SK-N-SH (cell line): ENCODE results near the gene PLSCR3. TPM values are rescaled to one million over a fixed set of nuclear protein-coding genes. Genes with fewer than 3 reads are reported as not detected.

Experiments used
- CTCF ChIA-PET: fragments of 300-600, 350-600 bp; formaldehyde crosslinking; extraction: SDS; loops from one replicate; lab custom pipeline; 2021; lab: Yijun Ruan, JAX
- POLR2A ChIA-PET: fragments of 350-600 bp; sonication (Branson Sonifier 250); formaldehyde crosslinking; extraction: SDS; loops from one replicate; lab custom pipeline; 2020; ENCODE audit warnings: antibody characterized with exemption, inconsistent platforms; lab: Yijun Ruan, JAX
- DNase-seq: peaks from one replicate; pipeline ENCODE4 v3.0.0; 2012
- H2AFZ ChIP-seq: fragments of 200-600 bp; sonication (generic); 2 replicates; pipeline ENCODE4 v1.8.1; 2016; ENCODE audit warnings: antibody characterized with exemption, mild to moderate bottlenecking, low read depth
- H3F3A ChIP-seq: fragments of 200-600 bp; sonication (generic); replicated peaks from 2 replicates; pipeline ENCODE3; 2016; ENCODE audit warnings: antibody characterized with exemption, mild to moderate bottlenecking; ENCODE audit not compliant: insufficient read depth
- H3K27ac ChIP-seq, 2 experiments: fragments of 200-500 bp in 1 of 2; fragments of 200-600 bp in 1 of 2; sonication (Bioruptor generic) in 1 of 2; sonication (generic), shearing (Covaris generic) in 1 of 2; 2 replicates each; pipeline versions ENCODE4 v1.5.1 to v1.6.1; 2014 to 2016; ENCODE audit warnings: low read depth in 2 of 2, inconsistent platforms in 1 of 2, low read length in 1 of 2, mild to moderate bottlenecking in 1 of 2, mixed read lengths in 1 of 2
- H3K27me3 ChIP-seq: fragments of 200-600 bp; sonication (generic), shearing (Covaris generic); 2 replicates; pipeline ENCODE4 v1.6.1; 2016; ENCODE audit warnings: mixed run types; ENCODE audit not compliant: insufficient read depth
- H3K36me3 ChIP-seq, 2 experiments: fragments of 200-500 bp in 1 of 2; fragments of 200-600 bp in 1 of 2; sonication (Bioruptor generic) in 1 of 2; sonication (generic) in 1 of 2; replicated peaks in 1 of 2; 2 replicates each; pipeline versions ENCODE3 to v1.5.1; 2014 to 2016; ENCODE audit warnings: low read length in 1 of 2, mild to moderate bottlenecking in 1 of 2; ENCODE audit not compliant: insufficient read depth in 2 of 2, control insufficient read depth in 1 of 2
- H3K4me1 ChIP-seq, 2 experiments: fragments of 200-500 bp in 1 of 2; fragments of 200-600 bp in 1 of 2; sonication (Bioruptor generic) in 1 of 2; sonication (generic), shearing (Covaris generic) in 1 of 2; 2 replicates each; pipeline versions ENCODE4 v1.5.1 to v1.6.1; 2014 to 2016; ENCODE audit warnings: low read depth in 1 of 2, low read length in 1 of 2, mixed run types in 1 of 2; ENCODE audit not compliant: insufficient read depth in 2 of 2, control insufficient read depth in 1 of 2
- H3K4me2 ChIP-seq: fragments of 200-600 bp; sonication (generic), shearing (Covaris generic); 2 replicates; pipeline ENCODE4 v1.6.1; 2017; ENCODE audit warnings: mixed run types
- H3K4me3 ChIP-seq, 2 experiments: fragments of 200-500 bp in 1 of 2; fragments of 200-600 bp in 1 of 2; sonication (Bioruptor generic) in 1 of 2; sonication (generic), shearing (Covaris generic) in 1 of 2; 2 replicates each; pipeline versions ENCODE4 v1.5.1 to v1.8.1; 2014 to 2016; ENCODE audit warnings: low read depth in 2 of 2, inconsistent platforms in 1 of 2, low read length in 1 of 2, mild to moderate bottlenecking in 1 of 2, mixed read lengths in 1 of 2, moderate library complexity in 1 of 2
- H3K79me2 ChIP-seq: fragments of 200-600 bp; sonication (generic); 2 replicates; pipeline ENCODE4 v1.8.1; 2017; ENCODE audit warnings: mild to moderate bottlenecking; ENCODE audit not compliant: insufficient read depth
- H3K9ac ChIP-seq: fragments of 200-600 bp; sonication (generic); 2 replicates; pipeline ENCODE4 v1.6.1; 2017; ENCODE audit warnings: mixed run types
- H3K9me2 ChIP-seq: fragments of 200-600 bp; sonication (generic); 2 replicates; pipeline ENCODE4 v1.6.1; 2017; ENCODE audit warnings: mixed run types
- H3K9me3 ChIP-seq: fragments of 200-600 bp; sonication (generic); 2 replicates; pipeline ENCODE4 v1.6.1; 2017; ENCODE audit warnings: mixed run types, mild to moderate bottlenecking, moderate library complexity
- H4K20me1 ChIP-seq: fragments of 200-600 bp; sonication (generic); 2 replicates; pipeline ENCODE4 v1.6.1; 2017; ENCODE audit warnings: mild to moderate bottlenecking, mixed run types; ENCODE audit not compliant: insufficient read depth
- CHD2 ChIP-seq: fragments of 150-350 bp; IDR thresholded peaks from 2 replicates; pipeline ENCODE4 v1.6.1; 2018; ENCODE audit warnings: low read length; ENCODE audit not compliant: partially characterized antibody
- EP300 ChIP-seq, 2 experiments: IDR thresholded peaks; 2 replicates each; pipeline versions ENCODE4 v1.4.0 to v1.6.1; 2012; ENCODE audit warnings: borderline replicate concordance in 1 of 2, low read depth in 1 of 2, low read length in 1 of 2
- FOSL2 ChIP-seq: IDR thresholded peaks from 2 replicates; pipeline ENCODE4 v1.4.0; 2012; ENCODE audit warnings: low read depth, mild to moderate bottlenecking, moderate library complexity, borderline replicate concordance
- FOXJ3 ChIP-seq: sonication (generic); formaldehyde crosslinking; IDR thresholded peaks from 2 replicates; pipeline ENCODE4 v1.5.1; 2020; ENCODE audit warnings: mild to moderate bottlenecking, missing genetic modification reagents
- FOXM1 ChIP-seq: IDR thresholded peaks from 2 replicates; pipeline ENCODE4 v1.4.0; 2012; ENCODE audit warnings: low read depth, mild to moderate bottlenecking
- GABPA ChIP-seq: IDR thresholded peaks from 2 replicates; pipeline ENCODE4 v1.4.0; 2012; ENCODE audit warnings: low read depth, mild to moderate bottlenecking
- GATA2 ChIP-seq: sonication (generic); formaldehyde crosslinking; IDR thresholded peaks from 2 replicates; pipeline ENCODE4 v1.5.0; 2020; ENCODE audit warnings: mild to moderate bottlenecking, missing genetic modification reagents
- JUND ChIP-seq: IDR thresholded peaks from 2 replicates; pipeline ENCODE4 v1.4.0; 2012
- MAX ChIP-seq: IDR thresholded peaks from 2 replicates; pipeline ENCODE4 v1.4.0; 2012; ENCODE audit warnings: low read depth
- MEF2A ChIP-seq: IDR thresholded peaks from 2 replicates; pipeline ENCODE4 v1.4.0; 2012; ENCODE audit warnings: low read depth, borderline replicate concordance
- NFIC ChIP-seq: IDR thresholded peaks from 2 replicates; pipeline ENCODE4 v1.4.0; 2012; ENCODE audit warnings: borderline replicate concordance
- POLR2AphosphoS5 ChIP-seq: IDR thresholded peaks from 2 replicates; pipeline ENCODE4 v1.6.1; 2012; ENCODE audit warnings: low read depth, low read length
- RAD21 ChIP-seq: IDR thresholded peaks from 2 replicates; pipeline ENCODE4 v1.6.1; 2012; ENCODE audit warnings: mild to moderate bottlenecking, low read length
- RCOR1 ChIP-seq: fragments of 150-350 bp; IDR thresholded peaks from 2 replicates; pipeline ENCODE4 v1.6.1; 2017; ENCODE audit warnings: antibody characterized with exemption, low read length
- RFX5 ChIP-seq: IDR thresholded peaks from 2 replicates; pipeline ENCODE4 v1.6.1; 2012; ENCODE audit warnings: mild to moderate bottlenecking, improper control_type of control experiment, low read length
- SIN3A ChIP-seq: IDR thresholded peaks from 2 replicates; pipeline ENCODE4 v1.6.1; 2012; ENCODE audit warnings: low read depth, mild to moderate bottlenecking, low read length, moderate library complexity, borderline replicate concordance
- TCF12 ChIP-seq: IDR thresholded peaks from 2 replicates; pipeline ENCODE4 v1.4.0; 2012
- TEAD4 ChIP-seq: IDR thresholded peaks from 2 replicates; pipeline ENCODE4 v1.4.0; 2012; ENCODE audit warnings: mild to moderate bottlenecking, borderline replicate concordance; ENCODE audit not compliant: insufficient read depth
- WGBS: methylation state at CpG from one replicate; pipeline ENCODE4 v1.1.6; 2017; ENCODE audit warnings: low lambda C conversion rate; 5-methylcytosine and 5-hydroxymethylcytosine counted together
- polyA plus RNA-seq, 3 experiments: library from polyadenylated mRNA; depleted of rRNA; stranded (reverse); fragments of >200 nt; gene quantifications; 2 replicates each; pipeline ENCODE4 v1.2.3, GENCODE V29; 2012
- TF ChIP-seq, protein P1 (sequence below): IDR thresholded peaks from 2 replicates; pipeline ENCODE4 v1.4.0; 2012; ENCODE audit warnings: low read depth, borderline replicate concordance
- TF ChIP-seq, protein P2 (sequence below): fragments of 150-350 bp; IDR thresholded peaks from 2 replicates; pipeline ENCODE4 v1.6.1; 2017; ENCODE audit warnings: antibody characterized with exemption, low read length, low read depth, borderline replicate concordance

Gene PLSCR3
- polyA plus RNA-seq, 1 of the 3 experiments (the other 2 are of a cell fraction), result 95.0 TPM

- H3K36me3 ChIP-seq, result no peaks in the 10 kb centered on the region
- H3K9ac ChIP-seq, result no peak overlapping the region
- H4K20me1 ChIP-seq, result no peaks in the 10 kb centered on the region
- no peak overlapping the region for H3K4me3 ChIP-seq
- POLR2A ChIA-PET, result no interaction called here
- H3K27ac ChIP-seq, result no peak overlapping the region
- TF ChIP-seq JUND (no peak), FOXM1 (no peak), SIN3A (no peak), CHD2 (no peak), POLR2AphosphoS5 (no peak), GABPA (no peak)
- H3K79me2 ChIP-seq, result no peaks in the 10 kb centered on the region
- no peaks in the 10 kb centered on the region for H3K27me3 ChIP-seq
- no peak overlapping the region for H2AFZ ChIP-seq
- no peaks in the 10 kb centered on the region for H3K4me1 ChIP-seq
- H3K4me2 ChIP-seq, result no peak overlapping the region
- H3K9me2 ChIP-seq, result no peaks in the 10 kb centered on the region
- 87% methylated on average over 30 of the region's 33 CpGs for WGBS
- no peak for DNase-seq
- H3F3A ChIP-seq, result no peaks in the 10 kb centered on the region
- no peaks in the 10 kb centered on the region for H3K9me3 ChIP-seq
- CTCF ChIA-PET, result interaction anchor here (1.6 kb wide), 1 partner anchor 11 kb away, joined by 7 read pairs; no protein-coding TSS in a partner anchor
Observed at GRCh38 chr17:7426203-7426863, 32.0 kb upstream of the PLSCR3 start.

DNA sequence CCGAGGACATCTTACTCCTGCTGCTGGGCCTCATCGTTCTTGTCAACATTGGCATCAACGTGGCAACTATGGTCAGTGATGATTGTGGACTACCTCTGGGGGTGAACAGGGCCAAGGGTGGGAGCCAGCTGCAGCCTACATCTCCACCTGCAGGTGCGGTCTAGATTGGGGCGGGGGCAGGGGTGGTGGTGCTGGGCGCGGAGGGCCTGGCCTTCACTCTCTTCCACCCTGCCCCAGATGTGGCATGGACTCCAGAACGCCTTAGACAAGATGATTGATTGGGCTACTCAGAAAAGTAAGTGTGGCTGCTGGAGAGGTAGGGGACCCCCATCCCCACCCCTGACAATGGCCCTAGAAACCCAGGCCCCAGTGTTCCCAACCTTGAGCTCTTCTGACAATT, 31.4 kb upstream of the PLSCR3 start:
- ChIA-PET POLR2A (interaction anchor here (0.8 kb wide), 1 partner anchor 21 kb away, joined by 3 read pairs; the partner anchor contains the start of gene TMEM256), CTCF (interaction anchor here (0.7 kb wide), 1 partner anchor 19 kb away, joined by 3 read pairs; the partner anchor contains the start of gene CHRNB1)
- Histone ChIP-seq H3K27me3 (no peaks in the 10 kb centered on the region), H3F3A (no peaks in the 10 kb centered on the region), H2AFZ (no peak overlapping the region), H3K4me1 (no peaks in the 10 kb centered on the region), H3K4me2 (no peak overlapping the region), H3K4me3 (no peak overlapping the region), H3K27ac (no peak overlapping the region), H3K9me3 (no peaks in the 10 kb centered on the region), H3K36me3 (no peaks in the 10 kb centered on the region), H3K79me2 (no peaks in the 10 kb centered on the region), H3K9ac (no peak overlapping the region), H4K20me1 (no peaks in the 10 kb centered on the region), H3K9me2 (no peaks in the 10 kb centered on the region)
- WGBS, result 76% methylated on average over 6 of the region's 8 CpGs
- TF ChIP-seq RCOR1, result no peak
- no peak for TF ChIP-seq RAD21
- TF ChIP-seq EP300 (IDR thresholded peaks at IDR 0.05; ENCODE audit: borderline replicate concordance in 1 of 2, low read depth in 1 of 2, low read length in 1 of 2), result no peak
- no peak for TF ChIP-seq NFIC
- DNase-seq, result no peak

- CTCF ChIA-PET, result interaction anchor here (0.7 to 1.2 kb wide), 2 partner anchors 11 to 19 kb away, joined by 3 to 6 read pairs; partner anchors contain the start of genes CHRNB1 and TMEM102
- TF ChIP-seq SIN3A (no peak), CHD2 (no peak), GABPA (no peak), EP300 (IDR thresholded peaks at IDR 0.05; ENCODE audit: borderline replicate concordance in 1 of 2, low read depth in 1 of 2, low read length in 1 of 2) (no peak), GATA2 (CRISPR knock-in tag) (no peak), FOXM1 (no peak), MAX (no peak), TCF12 (no peak), FOSL2 (no peak), FOXJ3 (CRISPR knock-in tag) (no peak), RFX5 (no peak), TEAD4 (no peak), MEF2A (no peak)
- TF ChIP-seq, protein P1, sequence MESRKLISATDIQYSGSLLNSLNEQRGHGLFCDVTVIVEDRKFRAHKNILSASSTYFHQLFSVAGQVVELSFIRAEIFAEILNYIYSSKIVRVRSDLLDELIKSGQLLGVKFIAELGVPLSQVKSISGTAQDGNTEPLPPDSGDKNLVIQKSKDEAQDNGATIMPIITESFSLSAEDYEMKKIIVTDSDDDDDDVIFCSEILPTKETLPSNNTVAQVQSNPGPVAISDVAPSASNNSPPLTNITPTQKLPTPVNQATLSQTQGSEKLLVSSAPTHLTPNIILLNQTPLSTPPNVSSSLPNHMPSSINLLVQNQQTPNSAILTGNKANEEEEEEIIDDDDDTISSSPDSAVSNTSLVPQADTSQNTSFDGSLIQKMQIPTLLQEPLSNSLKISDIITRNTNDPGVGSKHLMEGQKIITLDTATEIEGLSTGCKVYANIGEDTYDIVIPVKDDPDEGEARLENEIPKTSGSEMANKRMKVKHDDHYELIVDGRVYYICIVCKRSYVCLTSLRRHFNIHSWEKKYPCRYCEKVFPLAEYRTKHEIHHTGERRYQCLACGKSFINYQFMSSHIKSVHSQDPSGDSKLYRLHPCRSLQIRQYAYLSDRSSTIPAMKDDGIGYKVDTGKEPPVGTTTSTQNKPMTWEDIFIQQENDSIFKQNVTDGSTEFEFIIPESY, result no peak
- TF ChIP-seq, protein P2, sequence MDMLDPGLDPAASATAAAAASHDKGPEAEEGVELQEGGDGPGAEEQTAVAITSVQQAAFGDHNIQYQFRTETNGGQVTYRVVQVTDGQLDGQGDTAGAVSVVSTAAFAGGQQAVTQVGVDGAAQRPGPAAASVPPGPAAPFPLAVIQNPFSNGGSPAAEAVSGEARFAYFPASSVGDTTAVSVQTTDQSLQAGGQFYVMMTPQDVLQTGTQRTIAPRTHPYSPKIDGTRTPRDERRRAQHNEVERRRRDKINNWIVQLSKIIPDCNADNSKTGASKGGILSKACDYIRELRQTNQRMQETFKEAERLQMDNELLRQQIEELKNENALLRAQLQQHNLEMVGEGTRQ, result no peak
Observed at GRCh38 chr17:7425316-7425715, 31.0 kb upstream of the PLSCR3 start, which contains the start of gene SPEM2. Gene SPEM2 (plus strand): TSS chr17:7425616. CDS start chr17:7425689, 73 bp downstream.

More at GRCh38 chr17:7425316-7425715, 31.0 kb upstream of the PLSCR3 start, which contains the start of gene SPEM2:
- POLR2A ChIA-PET, result interaction anchor here (0.8 kb wide), 1 partner anchor 21 kb away, joined by 3 read pairs; the partner anchor contains the start of gene TMEM256
- Histone ChIP-seq H2AFZ (no peak within 1 kb of the TSS), H3K9me3 (no peaks in the 10 kb centered on the region), H3F3A (no peaks in the 10 kb centered on the region), H3K4me3 (no peak within 1 kb of the TSS), H3K9me2 (no peaks in the 10 kb centered on the region), H3K4me2 (no peak within 1 kb of the TSS), H3K9ac (no peak within 1 kb of the TSS), H3K4me1 (no peaks in the 10 kb centered on the region; a peak in 1 of 4 replicates), H4K20me1 (no peaks in the 10 kb centered on the region), H3K27ac (no peak within 1 kb of the TSS), H3K79me2 (no peaks in the 10 kb centered on the region), H3K27me3 (no peaks in the 10 kb centered on the region), H3K36me3 (no peaks in the 10 kb centered on the region)
- no peak for DNase-seq
- WGBS, result 57% methylated on average over 5 of the region's 7 CpGs
